Measurements from ENCODE around the gene CMKLR1.

Gene CMKLR1

DNA sequence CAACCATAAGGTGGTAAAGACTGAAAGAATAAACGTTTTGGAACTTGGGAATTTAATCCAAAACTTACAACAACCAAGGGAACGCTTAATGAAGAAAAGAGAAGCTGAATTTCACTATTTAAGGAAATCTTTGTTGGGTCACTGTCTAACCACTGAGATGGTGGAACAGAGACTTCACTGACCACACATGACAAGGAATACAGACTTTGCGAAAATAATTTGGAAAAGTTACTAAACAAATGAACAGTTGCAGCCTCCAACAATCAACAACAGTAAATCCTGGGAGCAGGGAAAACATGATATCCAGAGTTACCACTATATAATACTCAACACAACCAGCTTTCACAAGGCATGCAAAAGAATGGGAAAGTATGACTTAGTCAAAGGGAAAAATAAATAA lies 79.1 kb downstream of the CMKLR1 start:
- no peak for DNase-seq (ENCODE audit: low read depth)
- no peak overlapping the region for H3K4me3 ChIP-seq (ENCODE audit: low read depth, low read length)
- TF ChIP-seq, protein P1, sequence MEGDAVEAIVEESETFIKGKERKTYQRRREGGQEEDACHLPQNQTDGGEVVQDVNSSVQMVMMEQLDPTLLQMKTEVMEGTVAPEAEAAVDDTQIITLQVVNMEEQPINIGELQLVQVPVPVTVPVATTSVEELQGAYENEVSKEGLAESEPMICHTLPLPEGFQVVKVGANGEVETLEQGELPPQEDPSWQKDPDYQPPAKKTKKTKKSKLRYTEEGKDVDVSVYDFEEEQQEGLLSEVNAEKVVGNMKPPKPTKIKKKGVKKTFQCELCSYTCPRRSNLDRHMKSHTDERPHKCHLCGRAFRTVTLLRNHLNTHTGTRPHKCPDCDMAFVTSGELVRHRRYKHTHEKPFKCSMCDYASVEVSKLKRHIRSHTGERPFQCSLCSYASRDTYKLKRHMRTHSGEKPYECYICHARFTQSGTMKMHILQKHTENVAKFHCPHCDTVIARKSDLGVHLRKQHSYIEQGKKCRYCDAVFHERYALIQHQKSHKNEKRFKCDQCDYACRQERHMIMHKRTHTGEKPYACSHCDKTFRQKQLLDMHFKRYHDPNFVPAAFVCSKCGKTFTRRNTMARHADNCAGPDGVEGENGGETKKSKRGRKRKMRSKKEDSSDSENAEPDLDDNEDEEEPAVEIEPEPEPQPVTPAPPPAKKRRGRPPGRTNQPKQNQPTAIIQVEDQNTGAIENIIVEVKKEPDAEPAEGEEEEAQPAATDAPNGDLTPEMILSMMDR (IDR thresholded peaks at IDR 0.05; ENCODE audit: low read depth, low read length, missing control alignments), result no peak

DNA sequence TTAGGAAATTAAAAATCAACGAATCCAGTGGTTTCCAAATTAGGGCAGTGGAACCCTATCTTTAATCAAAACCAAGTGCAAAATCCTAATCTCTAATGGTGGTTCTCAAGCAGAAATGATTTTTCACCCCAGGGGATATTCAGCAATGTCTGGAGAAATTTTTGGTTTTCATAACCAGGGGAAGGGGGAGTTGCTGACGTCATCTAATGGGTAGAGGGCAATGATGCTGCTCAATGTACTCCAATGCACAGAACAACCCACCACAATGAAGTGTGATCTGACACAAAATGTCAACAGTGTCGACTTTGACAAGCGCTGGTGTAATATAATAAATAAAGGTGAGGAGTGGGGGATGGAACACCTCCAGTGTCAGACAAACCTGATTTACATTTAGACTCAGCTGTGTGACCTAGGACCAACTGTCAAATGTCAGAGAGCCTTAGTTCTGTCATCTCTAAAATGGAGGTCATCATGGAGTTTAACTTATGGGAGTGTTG lies 81.5 kb downstream of the CMKLR1 start:
- DNase-seq (ENCODE audit: low read depth), result no peak

DNA sequence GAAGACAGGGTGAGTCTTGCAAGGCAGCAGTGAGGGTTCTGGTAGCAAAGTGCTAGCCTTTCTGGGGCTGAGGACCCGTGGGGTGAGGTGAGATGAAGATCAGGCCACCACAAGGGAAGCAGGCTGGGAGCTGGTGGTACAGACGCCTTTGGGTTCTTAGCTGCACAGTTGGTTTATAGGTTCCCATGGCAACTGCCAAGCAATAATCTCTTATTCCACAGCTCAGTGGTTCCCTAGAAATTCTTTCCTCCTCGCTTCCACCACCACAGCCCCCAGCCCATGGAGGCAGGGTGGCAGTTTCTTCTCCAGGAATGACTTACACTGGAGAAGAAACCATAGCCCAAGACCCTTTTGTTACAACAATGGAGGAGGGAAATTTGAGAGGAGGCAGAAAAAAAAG lies 82.1 kb downstream of the CMKLR1 start:
- TF ChIP-seq, protein P1 (IDR thresholded peaks at IDR 0.05; ENCODE audit: low read depth, low read length, missing control alignments), result no peak
- no peak overlapping the region for H3K4me3 ChIP-seq (ENCODE audit: low read depth, low read length)
- no peak for DNase-seq (ENCODE audit: low read depth)

More for the DNA sequence above, 81.5 kb downstream of the CMKLR1 start:
- TF ChIP-seq, protein P1 (IDR thresholded peaks at IDR 0.05; ENCODE audit: low read depth, low read length, missing control alignments), result no peak
- no peak overlapping the region for H3K4me3 ChIP-seq (ENCODE audit: low read depth, low read length)

DNA sequence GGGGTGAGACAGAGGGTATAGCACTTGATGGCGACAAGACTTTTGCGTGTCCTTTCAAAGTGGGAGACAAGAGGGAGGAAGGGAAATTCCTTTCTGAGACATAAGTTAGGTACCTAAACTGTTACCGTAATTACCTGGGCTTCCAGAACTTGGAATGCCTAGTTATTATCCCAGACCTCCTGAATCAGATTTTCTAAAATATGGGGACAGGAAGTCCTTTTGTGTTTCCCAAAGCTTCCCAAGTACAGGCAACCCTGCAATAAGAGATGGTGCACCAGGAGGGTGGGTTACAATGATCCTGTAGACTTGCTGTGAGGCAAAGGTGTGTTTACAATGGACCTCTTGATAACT lies 83.9 kb downstream of the CMKLR1 start:
- TF ChIP-seq, protein P1 (IDR thresholded peaks at IDR 0.05; ENCODE audit: low read depth, low read length, missing control alignments), result no peak
- no peak overlapping the region for H3K4me3 ChIP-seq (ENCODE audit: low read depth, low read length)
- no peak for DNase-seq (ENCODE audit: low read depth)

DNA sequence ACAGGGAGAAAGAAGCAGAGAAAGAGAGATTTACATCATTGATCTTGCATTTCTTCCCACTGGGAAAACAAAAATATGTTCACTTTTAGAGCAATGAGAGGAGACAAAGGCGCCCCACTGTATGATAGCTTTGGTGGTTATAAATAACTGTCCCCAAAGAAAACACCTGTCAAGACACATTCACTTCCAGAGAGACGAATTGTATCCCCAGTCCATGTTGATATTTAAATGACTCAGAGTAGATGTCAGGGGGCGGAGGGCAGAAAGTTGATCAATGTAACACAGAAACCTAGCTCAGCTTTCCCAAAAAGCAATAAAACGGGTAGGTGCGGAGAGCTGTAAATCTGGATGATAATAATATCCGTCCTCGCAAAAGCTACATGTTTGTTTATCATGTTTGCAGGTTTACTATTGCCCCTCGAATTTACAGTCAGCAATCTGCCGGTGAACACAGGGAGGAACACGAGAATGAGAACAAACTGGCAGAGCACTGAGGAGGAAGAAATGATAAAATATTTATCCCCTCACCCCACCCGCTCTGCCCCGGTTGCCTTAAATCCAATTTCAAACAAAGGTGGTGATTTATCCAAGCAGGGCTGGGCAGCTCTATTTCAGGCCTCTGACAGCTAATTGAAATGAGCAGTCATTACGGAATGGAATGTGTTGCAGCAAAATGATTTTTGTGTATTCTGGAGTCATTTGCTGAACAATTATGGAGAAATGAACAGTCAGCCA lies 84.4 kb downstream of the CMKLR1 start:
- no peak overlapping the region for H3K4me3 ChIP-seq (ENCODE audit: low read depth, low read length)
- TF ChIP-seq, protein P1 (IDR thresholded peaks at IDR 0.05; ENCODE audit: low read depth, low read length, missing control alignments), result no peak
- no peak for DNase-seq (ENCODE audit: low read depth)

DNA sequence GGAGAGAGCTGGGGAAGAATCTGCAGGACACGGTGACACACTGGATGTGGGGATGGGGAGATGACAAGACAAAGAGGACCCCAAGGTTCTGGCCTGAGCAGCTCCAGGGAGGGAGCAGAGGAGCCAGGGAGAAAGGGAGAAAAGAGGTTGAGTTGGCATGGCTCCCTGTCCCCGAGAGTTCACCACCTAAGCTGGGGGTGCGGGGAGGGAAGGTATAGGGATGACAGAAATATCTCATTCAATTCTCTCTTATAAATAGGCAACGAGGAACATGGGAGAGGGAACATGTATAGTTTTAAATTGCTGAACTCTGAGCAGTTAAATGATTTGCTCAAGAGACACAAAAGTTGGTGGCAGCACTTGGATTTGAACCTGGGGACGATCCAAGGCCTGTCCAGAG lies 85.1 kb downstream of the CMKLR1 start:
- no peak for DNase-seq (ENCODE audit: low read depth)
- TF ChIP-seq, protein P1 (IDR thresholded peaks at IDR 0.05; ENCODE audit: low read depth, low read length, missing control alignments), result no peak
- H3K4me3 ChIP-seq (ENCODE audit: low read depth, low read length), result no peak overlapping the region

DNA sequence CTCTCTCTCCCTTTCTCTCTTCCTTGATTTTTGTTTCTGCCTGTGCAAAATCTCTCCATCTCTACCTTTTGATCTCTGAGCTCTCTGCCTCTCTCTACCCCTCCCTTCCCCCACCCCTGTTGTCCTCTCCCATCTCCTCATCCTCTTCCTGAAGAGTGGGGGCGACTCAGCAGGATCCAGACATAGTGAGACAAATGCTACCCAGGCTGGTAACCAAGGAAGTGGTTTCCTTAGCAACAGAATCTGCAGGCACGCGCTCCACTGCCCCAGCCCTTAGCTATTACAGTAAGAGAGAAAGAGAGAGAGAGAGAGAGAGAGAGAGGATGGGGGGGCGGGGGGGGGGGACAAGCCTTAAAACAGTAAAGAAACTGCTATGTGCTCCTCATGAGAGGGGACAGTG lies 85.6 kb downstream of the CMKLR1 start:
- DNase-seq (ENCODE audit: low read depth), result no peak
- TF ChIP-seq, protein P1 (IDR thresholded peaks at IDR 0.05; ENCODE audit: low read depth, low read length, missing control alignments), result no peak
- H3K4me3 ChIP-seq (ENCODE audit: low read depth, low read length), result no peak overlapping the region

Measured in GM12864 (cell line).